HEK293 (cell line): Measurements from ENCODE around the gene SPON1.

Experiments used
- ZNF324 ChIP-seq: fragments of 450-650 bp; formaldehyde crosslinking; IDR thresholded peaks from 2 replicates; pipeline ENCODE4 v1.5.1; 2016; ENCODE audit warnings: missing biosample characterization, missing genetic modification characterization
- ZNF76 ChIP-seq: fragments of 450-650 bp; formaldehyde crosslinking; IDR thresholded peaks from 2 replicates; pipeline ENCODE4; 2016; ENCODE audit warnings: low read depth, missing biosample characterization, missing genetic modification characterization, borderline replicate concordance
- ZNF776 ChIP-seq: fragments of 450-650 bp; formaldehyde crosslinking; IDR thresholded peaks from 2 replicates; pipeline ENCODE4 v1.5.0; 2017; ENCODE audit warnings: missing biosample characterization, missing genetic modification characterization, borderline replicate concordance
- TF ChIP-seq, protein P1 (sequence below): fragments of 450-650 bp; formaldehyde crosslinking; IDR thresholded peaks from 2 replicates; pipeline ENCODE4 v1.5.1; 2016; ENCODE audit warnings: missing biosample characterization, missing genetic modification characterization

DNA sequence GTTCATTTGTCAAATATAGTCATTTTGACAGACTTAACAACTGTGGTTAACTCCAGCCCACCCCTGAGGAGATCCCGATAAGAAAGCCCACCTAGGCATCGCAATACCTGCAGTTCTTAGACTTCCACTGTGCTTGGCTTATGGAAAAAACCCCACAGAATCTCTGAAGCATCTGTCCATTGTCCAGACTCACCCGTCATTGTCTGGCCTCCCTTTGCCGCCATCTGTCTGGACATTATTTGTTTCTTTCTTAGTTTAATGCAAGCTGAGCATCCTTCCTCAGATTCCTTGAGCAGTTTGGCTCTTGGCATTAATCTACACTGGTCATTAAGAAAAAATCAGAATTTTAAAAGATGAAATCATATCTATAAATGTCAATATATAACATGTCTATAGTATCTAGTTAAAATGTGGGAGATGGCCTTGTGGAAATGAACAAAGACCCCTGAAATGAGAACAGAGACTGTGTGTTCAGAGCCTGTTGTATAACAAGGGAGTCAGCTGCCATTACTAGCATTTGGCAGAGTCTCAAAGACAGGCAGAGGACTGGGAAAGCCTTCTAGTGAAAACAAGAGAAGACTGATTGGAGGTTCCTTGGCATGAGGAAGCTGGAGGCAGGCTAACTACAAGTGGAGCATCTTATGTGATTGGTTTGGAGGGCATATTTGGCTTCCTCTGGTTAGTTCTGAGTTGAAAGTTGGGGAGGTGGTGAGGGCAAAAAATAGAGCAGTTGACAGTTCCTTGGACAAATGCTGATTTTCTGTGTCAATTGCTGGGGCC, 80.4 kb downstream of the SPON1 start:
- no peak for TF ChIP-seq ZNF776
- TF ChIP-seq, protein P1, sequence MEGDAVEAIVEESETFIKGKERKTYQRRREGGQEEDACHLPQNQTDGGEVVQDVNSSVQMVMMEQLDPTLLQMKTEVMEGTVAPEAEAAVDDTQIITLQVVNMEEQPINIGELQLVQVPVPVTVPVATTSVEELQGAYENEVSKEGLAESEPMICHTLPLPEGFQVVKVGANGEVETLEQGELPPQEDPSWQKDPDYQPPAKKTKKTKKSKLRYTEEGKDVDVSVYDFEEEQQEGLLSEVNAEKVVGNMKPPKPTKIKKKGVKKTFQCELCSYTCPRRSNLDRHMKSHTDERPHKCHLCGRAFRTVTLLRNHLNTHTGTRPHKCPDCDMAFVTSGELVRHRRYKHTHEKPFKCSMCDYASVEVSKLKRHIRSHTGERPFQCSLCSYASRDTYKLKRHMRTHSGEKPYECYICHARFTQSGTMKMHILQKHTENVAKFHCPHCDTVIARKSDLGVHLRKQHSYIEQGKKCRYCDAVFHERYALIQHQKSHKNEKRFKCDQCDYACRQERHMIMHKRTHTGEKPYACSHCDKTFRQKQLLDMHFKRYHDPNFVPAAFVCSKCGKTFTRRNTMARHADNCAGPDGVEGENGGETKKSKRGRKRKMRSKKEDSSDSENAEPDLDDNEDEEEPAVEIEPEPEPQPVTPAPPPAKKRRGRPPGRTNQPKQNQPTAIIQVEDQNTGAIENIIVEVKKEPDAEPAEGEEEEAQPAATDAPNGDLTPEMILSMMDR (tag by site-specific recombination) = no peak
- no peak for TF ChIP-seq ZNF76 (tag by site-specific recombination)
- no peak for TF ChIP-seq ZNF324 (tag by site-specific recombination)
